PC-3 (cell line): ENCODE measurements around the gene TMEM143.

Experiments
- EZH2 ChIP-seq: fragments of 300-600 bp; sonication (generic); IDR thresholded peaks from one replicate; pipeline ENCODE4 v1.6.1; 2017; ENCODE audit warnings: antibody characterized with exemption, mild to moderate bottlenecking, low read length; ENCODE audit not compliant: unreplicated experiment
- EZH2phosphoT487 ChIP-seq: fragments of 300-600 bp; sonication (generic); IDR thresholded peaks from 2 replicates; pipeline ENCODE4 v1.6.1; 2018; ENCODE audit warnings: mild to moderate bottlenecking, antibody characterized with exemption, low read length, borderline replicate concordance
- TF ChIP-seq, protein P1 (sequence below): fragments of 300-600 bp; sonication (generic); conservative IDR thresholded peaks from 2 replicates; pipeline ENCODE4 v1.5.1; 2017; ENCODE audit warnings: antibody characterized with exemption, low read depth, mild to moderate bottlenecking, low read length

DNA sequence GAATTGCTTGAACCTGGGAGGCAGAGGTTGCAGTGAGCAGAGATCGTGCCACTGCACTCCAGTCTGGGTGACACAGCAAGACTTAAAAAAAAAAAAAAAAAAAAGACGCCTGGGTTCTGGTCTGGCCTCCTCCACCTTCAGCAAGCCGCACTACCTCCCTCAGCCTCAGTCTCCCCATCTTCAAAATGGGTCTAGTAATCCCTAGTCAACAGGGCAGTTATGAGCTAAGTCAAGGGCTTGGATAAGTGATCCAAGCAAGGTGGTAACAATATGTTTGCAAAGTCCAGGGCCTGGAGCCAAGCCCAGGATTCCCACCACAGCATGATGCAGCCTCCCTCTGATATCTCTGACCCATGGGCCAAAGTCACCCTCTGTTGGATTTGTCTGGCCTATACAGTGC is 23.2 kb upstream of the TMEM143 start:
- TF ChIP-seq, protein P1, sequence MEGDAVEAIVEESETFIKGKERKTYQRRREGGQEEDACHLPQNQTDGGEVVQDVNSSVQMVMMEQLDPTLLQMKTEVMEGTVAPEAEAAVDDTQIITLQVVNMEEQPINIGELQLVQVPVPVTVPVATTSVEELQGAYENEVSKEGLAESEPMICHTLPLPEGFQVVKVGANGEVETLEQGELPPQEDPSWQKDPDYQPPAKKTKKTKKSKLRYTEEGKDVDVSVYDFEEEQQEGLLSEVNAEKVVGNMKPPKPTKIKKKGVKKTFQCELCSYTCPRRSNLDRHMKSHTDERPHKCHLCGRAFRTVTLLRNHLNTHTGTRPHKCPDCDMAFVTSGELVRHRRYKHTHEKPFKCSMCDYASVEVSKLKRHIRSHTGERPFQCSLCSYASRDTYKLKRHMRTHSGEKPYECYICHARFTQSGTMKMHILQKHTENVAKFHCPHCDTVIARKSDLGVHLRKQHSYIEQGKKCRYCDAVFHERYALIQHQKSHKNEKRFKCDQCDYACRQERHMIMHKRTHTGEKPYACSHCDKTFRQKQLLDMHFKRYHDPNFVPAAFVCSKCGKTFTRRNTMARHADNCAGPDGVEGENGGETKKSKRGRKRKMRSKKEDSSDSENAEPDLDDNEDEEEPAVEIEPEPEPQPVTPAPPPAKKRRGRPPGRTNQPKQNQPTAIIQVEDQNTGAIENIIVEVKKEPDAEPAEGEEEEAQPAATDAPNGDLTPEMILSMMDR: no peak
- TF ChIP-seq EZH2 (no peak), EZH2phosphoT487 (no peak)
